Thyroid gland (tissue), 4 donors: Measurements from ENCODE around the gene PLCB4.

Source experiments
- POLR2A ChIP-seq, 2 donors: fragments of 450-650 bp; IDR thresholded peaks; one replicate each; pipeline ENCODE4 v1.6.1; 2017; ENCODE audit warnings: antibody characterized with exemption in 2 of 2, mild to moderate bottlenecking in 2 of 2, moderate library complexity in 1 of 2
- TF ChIP-seq, protein P1 (sequence below), 6 experiments: fragments of 200-600 bp in 3 of 6; fragments of 450-650 bp in 3 of 6; sonication (generic) in 3 of 6; IDR thresholded peaks; one replicate each; pipeline ENCODE4 v1.5.1; 2016 to 2019; ENCODE audit warnings: antibody characterized with exemption in 6 of 6, mild to moderate bottlenecking in 2 of 6, inconsistent platforms in 1 of 6, moderate library complexity in 1 of 6

DNA sequence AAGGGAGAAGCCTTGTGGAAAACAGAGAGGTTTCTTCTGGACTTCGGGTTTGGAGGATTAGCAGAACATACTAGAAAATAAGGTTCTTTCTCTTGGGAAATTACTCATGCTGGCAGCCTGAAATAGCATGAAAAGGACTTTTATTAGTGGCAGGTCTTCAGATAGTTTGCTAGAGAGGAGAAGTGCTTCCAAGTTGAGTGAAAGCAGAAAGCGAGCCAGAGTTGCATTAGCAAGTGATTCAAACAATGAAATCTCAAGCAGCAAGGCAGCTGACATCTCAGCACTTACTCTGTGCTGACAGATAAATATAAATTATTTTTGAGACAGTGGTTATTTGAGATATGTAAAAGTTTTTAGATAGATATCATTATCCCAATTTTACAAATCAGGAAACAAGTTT, 91.9 kb downstream of the PLCB4 start:
- TF ChIP-seq, protein P1, sequence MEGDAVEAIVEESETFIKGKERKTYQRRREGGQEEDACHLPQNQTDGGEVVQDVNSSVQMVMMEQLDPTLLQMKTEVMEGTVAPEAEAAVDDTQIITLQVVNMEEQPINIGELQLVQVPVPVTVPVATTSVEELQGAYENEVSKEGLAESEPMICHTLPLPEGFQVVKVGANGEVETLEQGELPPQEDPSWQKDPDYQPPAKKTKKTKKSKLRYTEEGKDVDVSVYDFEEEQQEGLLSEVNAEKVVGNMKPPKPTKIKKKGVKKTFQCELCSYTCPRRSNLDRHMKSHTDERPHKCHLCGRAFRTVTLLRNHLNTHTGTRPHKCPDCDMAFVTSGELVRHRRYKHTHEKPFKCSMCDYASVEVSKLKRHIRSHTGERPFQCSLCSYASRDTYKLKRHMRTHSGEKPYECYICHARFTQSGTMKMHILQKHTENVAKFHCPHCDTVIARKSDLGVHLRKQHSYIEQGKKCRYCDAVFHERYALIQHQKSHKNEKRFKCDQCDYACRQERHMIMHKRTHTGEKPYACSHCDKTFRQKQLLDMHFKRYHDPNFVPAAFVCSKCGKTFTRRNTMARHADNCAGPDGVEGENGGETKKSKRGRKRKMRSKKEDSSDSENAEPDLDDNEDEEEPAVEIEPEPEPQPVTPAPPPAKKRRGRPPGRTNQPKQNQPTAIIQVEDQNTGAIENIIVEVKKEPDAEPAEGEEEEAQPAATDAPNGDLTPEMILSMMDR (IDR thresholded peaks at IDR 0.05), result no peak
- TF ChIP-seq POLR2A (IDR thresholded peaks at IDR 0.05), result peak in 1 of 2 donors; percentile 18
